KOPT-K1 (cell line): ENCODE measurements around the gene BCL2L1.
"Not testable (repeated sequence)": the region's sequence is repeated elsewhere in the genome, so short reads cannot be mapped to it uniquely, and the experiment has no call there.

ENCODE experiments used
- H3K27ac ChIP-seq: fragments of 200-600 bp; sonication (generic); 2 replicates; pipeline ENCODE4 v1.5.1; 2016; ENCODE audit warnings: antibody characterized with exemption, mild to moderate bottlenecking, low read depth, low read length; ENCODE audit not compliant: poor library complexity, severe bottlenecking
- H3K36me3 ChIP-seq: fragments of 200-600 bp; sonication (generic); 2 replicates; pipeline ENCODE4 v1.5.1; 2017; ENCODE audit warnings: antibody characterized with exemption, mild to moderate bottlenecking, low read length, moderate library complexity; ENCODE audit not compliant: insufficient read depth
- H3K9me3 ChIP-seq: fragments of 200-600 bp; sonication (generic); 2 replicates; pipeline ENCODE4 v1.5.1; 2017; ENCODE audit warnings: antibody characterized with exemption, low read length, mild to moderate bottlenecking; ENCODE audit not compliant: insufficient read depth, poor library complexity, severe bottlenecking

The BCL2L1 gene

GRCh38 chr20:31643522-31643921, 79.1 kb downstream of the BCL2L1 start:
- H3K27ac ChIP-seq: peak overlapping the region; percentile 22
- H3K9me3 ChIP-seq: no peaks in the 10 kb centered on the region
- H3K36me3 ChIP-seq: no peaks in the 10 kb centered on the region

GRCh38 chr20:31642837-31643236, 79.8 kb downstream of the BCL2L1 start:
- H3K36me3 ChIP-seq: no peaks in the 10 kb centered on the region
- no peaks in the 10 kb centered on the region for H3K9me3 ChIP-seq
- peak overlapping the region; percentile 22 for H3K27ac ChIP-seq

GRCh38 chr20:31641391-31641790, 81.3 kb downstream of the BCL2L1 start:
- Histone ChIP-seq H3K27ac (no peak overlapping the region), H3K9me3 (no peaks in the 10 kb centered on the region), H3K36me3 (no peaks in the 10 kb centered on the region)

GRCh38 chr20:31640259-31640658, 82.4 kb downstream of the BCL2L1 start:
- no peaks in the 10 kb centered on the region for H3K9me3 ChIP-seq
- no peaks in the 10 kb centered on the region for H3K36me3 ChIP-seq
- no peak overlapping the region for H3K27ac ChIP-seq

GRCh38 chr20:31638816-31639215, 83.9 kb downstream of the BCL2L1 start:
- Histone ChIP-seq H3K27ac (no peak overlapping the region), H3K36me3 (no peaks in the 10 kb centered on the region), H3K9me3 (no peaks in the 10 kb centered on the region)

GRCh38 chr20:31638317-31638716, 84.4 kb downstream of the BCL2L1 start:
- no peaks in the 10 kb centered on the region for H3K9me3 ChIP-seq
- H3K36me3 ChIP-seq: no peaks in the 10 kb centered on the region
- H3K27ac ChIP-seq: no peak overlapping the region

GRCh38 chr20:31637660-31638059, 85.0 kb downstream of the BCL2L1 start, which contains the start of gene COX4I2:
TSS of gene COX4I2 (plus strand) at chr20:31637912. CDS start at chr20:31639018, 1,106 bp downstream.
- Histone ChIP-seq H3K27ac (no peak within 1 kb of the TSS), H3K9me3 (no peaks in the 10 kb centered on the region), H3K36me3 (no peaks in the 10 kb centered on the region)

GRCh38 chr20:31633339-31633914, 89.2 kb downstream of the BCL2L1 start:
- Histone ChIP-seq H3K9me3 (no peaks in the 10 kb centered on the region), H3K27ac (no peak overlapping the region), H3K36me3 (no peaks in the 10 kb centered on the region)

- no peaks in the 10 kb centered on the region for H3K9me3 ChIP-seq
- no peak overlapping the region for H3K27ac ChIP-seq
Measured at GRCh38 chr20:31632548-31633338, 89.9 kb downstream of the BCL2L1 start.

GRCh38 chr20:31630187-31630790, 92.4 kb downstream of the BCL2L1 start:
- Histone ChIP-seq H3K9me3 (no peaks in the 10 kb centered on the region), H3K27ac (no peak overlapping the region), H3K36me3 (no peaks in the 10 kb centered on the region)

More at GRCh38 chr20:31632548-31633338, 89.9 kb downstream of the BCL2L1 start:
- no peaks in the 10 kb centered on the region for H3K36me3 ChIP-seq

GRCh38 chr20:31628057-31628456, 94.6 kb downstream of the BCL2L1 start:
- not testable (repeated sequence) for H3K27ac ChIP-seq, H3K36me3 ChIP-seq, H3K9me3 ChIP-seq

- H3K36me3 ChIP-seq, H3K9me3 ChIP-seq, H3K27ac ChIP-seq: not testable (repeated sequence)
Measured at GRCh38 chr20:31626534-31626933, 96.1 kb downstream of the BCL2L1 start.

GRCh38 chr20:31623123-31623505, 99.6 kb downstream of the BCL2L1 start:
- H3K27ac ChIP-seq, H3K9me3 ChIP-seq: not testable (repeated sequence)

GRCh38 chr20:31620246-31620645, 102.4 kb downstream of the BCL2L1 start:
- Histone ChIP-seq H3K36me3 (no peaks in the 10 kb centered on the region), H3K9me3 (no peaks in the 10 kb centered on the region), H3K27ac (no peak overlapping the region)

More at GRCh38 chr20:31623123-31623505, 99.6 kb downstream of the BCL2L1 start:
- not testable (repeated sequence) for H3K36me3 ChIP-seq

GRCh38 chr20:31617432-31618104, 105.1 kb downstream of the BCL2L1 start:
- Histone ChIP-seq H3K27ac (no peak overlapping the region), H3K36me3 (no peaks in the 10 kb centered on the region), H3K9me3 (no peaks in the 10 kb centered on the region)
